ENCODE measurements around the gene LMCD1. TPM values are rescaled to one million over a fixed set of nuclear protein-coding genes. Genes with fewer than 3 reads are reported as not detected.
A peak's percentile ranks its signal among the peaks of the same experiment; 100 is the strongest.

The LMCD1 gene
- total and polyA plus RNA-seq, 9 donors: 42.1 to 146 (median 127) TPM

GRCh38 chr3:8500989-8501370, 643 bp upstream of the LMCD1 start:
- H3K4me1 ChIP-seq (ENCODE audit: insufficient read depth): peaks cover 18% of the 10 kb centered on the region
- no peaks in the 10 kb centered on the region for H3K36me3 ChIP-seq
- H3K4me3 ChIP-seq: peak overlapping the region; percentile 50
- WGBS, 3 donors: 1 to 3% (median 1%) methylated on average over 8 of the region's 8 CpGs
- TF ChIP-seq EP300 (IDR thresholded peaks at IDR 0.05) (no peak), POLR2A (IDR thresholded peaks at IDR 0.05) (no peak), CTCF (IDR thresholded peaks at IDR 0.05) (no peak)
- H3K27me3 ChIP-seq: no peaks in the 10 kb centered on the region
- no peak for DNase-seq
- intact Hi-C loops (cut with DNase I): loop anchor here in 3 of 4 donors (10.0 kb wide), 2 partner anchors 54 to 56 kb away; no protein-coding TSS in a partner anchor
- H3K9me3 ChIP-seq: no peaks in the 10 kb centered on the region
- H3K27ac ChIP-seq: peak overlapping the region; percentile 34 to 88

GRCh38 chr3:8503461-8503860, 1.8 kb downstream of the LMCD1 start:
- H3K27me3 ChIP-seq: no peaks in the 10 kb centered on the region
- no peaks in the 10 kb centered on the region for H3K36me3 ChIP-seq
- H3K9me3 ChIP-seq: no peaks in the 10 kb centered on the region
- no peak for TF ChIP-seq EP300 (IDR thresholded peaks at IDR 0.05)
- no peak for TF ChIP-seq CTCF (IDR thresholded peaks at IDR 0.05)
- peak overlapping the region in 1 of 2 donors; percentile 59 for H3K27ac ChIP-seq
- DNase-seq: no peak
- intact Hi-C loops (cut with DNase I): loop anchor here in 3 of 4 donors (10.0 kb wide), 2 partner anchors 51 to 59 kb away; no protein-coding TSS in a partner anchor
- peaks cover 18% of the 10 kb centered on the region for H3K4me1 ChIP-seq (ENCODE audit: insufficient read depth)
- H3K4me3 ChIP-seq: peak overlapping the region; percentile 30
- WGBS, 3 donors: 4 to 30% (median 16%) methylated on average over 1 of the region's 1 CpG

GRCh38 chr3:8503871-8504610, 2.4 kb downstream of the LMCD1 start:
- H3K4me3 ChIP-seq: peak overlapping the region; percentile 30

DNA sequence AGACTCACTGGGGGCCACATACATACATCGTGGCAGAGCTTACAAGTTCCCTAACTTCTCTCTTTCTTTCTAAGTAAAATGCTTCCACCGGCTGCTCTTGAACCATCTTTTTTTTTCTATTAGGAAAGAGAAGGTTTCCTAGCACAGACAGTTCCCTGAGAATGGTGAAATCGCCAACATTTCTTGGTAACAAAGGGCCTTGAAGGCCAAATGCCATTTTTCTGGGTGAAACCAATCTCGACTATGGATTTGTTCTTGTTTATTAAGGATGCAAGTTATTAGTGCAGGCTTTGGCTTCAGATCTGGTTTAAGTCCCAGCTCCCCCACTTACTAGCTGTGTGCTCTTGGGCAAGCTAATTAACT, 3.0 kb downstream of the LMCD1 start:
- intact Hi-C loops (cut with DNase I): loop anchor here in 3 of 4 donors (10.0 kb wide), 2 partner anchors 50 to 60 kb away; no protein-coding TSS in a partner anchor
- WGBS, 3 donors: 32 to 35% (median 33%) methylated on average over 4 of the region's 4 CpGs
- Histone ChIP-seq H3K4me1 (ENCODE audit: insufficient read depth) (peaks cover 18% of the 10 kb centered on the region), H3K36me3 (no peaks in the 10 kb centered on the region), H3K27ac (peak overlapping the region in 1 of 2 donors; percentile 55), H3K27me3 (no peaks in the 10 kb centered on the region), H3K9me3 (no peaks in the 10 kb centered on the region), H3K4me3 (peak overlapping the region; percentile 16)
- TF ChIP-seq CTCF (IDR thresholded peaks at IDR 0.05) (no peak), EP300 (IDR thresholded peaks at IDR 0.05) (no peak), POLR2A (IDR thresholded peaks at IDR 0.05) (no peak)
- no peak for DNase-seq

More at GRCh38 chr3:8503871-8504610, 2.4 kb downstream of the LMCD1 start:
- Histone ChIP-seq H3K27me3 (no peaks in the 10 kb centered on the region), H3K9me3 (no peaks in the 10 kb centered on the region), H3K27ac (peak overlapping the region in 1 of 2 donors; percentile 55), H3K4me1 (ENCODE audit: insufficient read depth) (peaks cover 18% of the 10 kb centered on the region), H3K36me3 (no peaks in the 10 kb centered on the region)
- intact Hi-C loops (cut with DNase I): loop anchor here in 3 of 4 donors (10.0 kb wide), 2 partner anchors 51 to 59 kb away; no protein-coding TSS in a partner anchor
- 6 to 11% (median 6%) methylated on average over 8 of the region's 8 CpGs for WGBS, 3 donors
- DNase-seq: no peak
- TF ChIP-seq POLR2A (IDR thresholded peaks at IDR 0.05) (no peak), CTCF (IDR thresholded peaks at IDR 0.05) (no peak), EP300 (IDR thresholded peaks at IDR 0.05) (no peak)
